ENCODE results near the gene AQP12B.
A peak's percentile ranks its signal among the peaks of the same experiment; 100 is the strongest.
"Not testable (repeated sequence)": the region's sequence is repeated elsewhere in the genome, so short reads cannot be mapped to it uniquely, and the experiment has no call there.

AQP12B gene

DNA sequence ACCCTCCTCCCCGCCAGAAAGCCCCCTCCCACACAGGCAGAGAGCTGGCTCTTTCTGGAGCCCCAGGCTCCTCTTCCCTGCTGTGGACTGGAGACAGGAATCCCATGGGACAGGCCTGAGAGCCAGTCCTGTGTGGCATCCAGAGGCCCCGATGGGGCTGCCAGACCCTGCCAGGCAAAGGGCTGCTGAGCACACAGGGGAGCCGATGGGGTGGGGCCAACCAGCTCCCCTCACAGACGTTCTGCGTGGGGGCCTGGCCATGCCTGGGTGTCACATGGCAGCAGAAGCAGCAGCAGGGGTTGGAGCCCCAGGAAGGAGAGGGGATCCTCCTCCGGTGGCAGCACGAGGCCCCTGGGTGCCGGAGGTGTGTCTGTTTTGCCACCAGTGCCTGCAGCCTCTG, 17.1 kb upstream of the AQP12B start:
- DNase-seq; H3K4me3 Mint-ChIP-seq; ATAC-seq (replicated peaks); H3K36me3 Mint-ChIP-seq; H3K4me1 Mint-ChIP-seq; H3K9me3 Mint-ChIP-seq; H3K27ac Mint-ChIP-seq: not testable (repeated sequence)
- H3K27me3 Mint-ChIP-seq = peaks cover 16 to 17% of the 10 kb centered on the region in 2 donors

- ATAC-seq (replicated peaks); H3K4me1 Mint-ChIP-seq; H3K9me3 Mint-ChIP-seq; H3K36me3 Mint-ChIP-seq; H3K4me3 Mint-ChIP-seq; H3K27ac Mint-ChIP-seq; DNase-seq: not testable (repeated sequence)
- peaks cover 11 to 14% of the 10 kb centered on the region in 2 donors for H3K27me3 Mint-ChIP-seq
Observed at GRCh38 chr2:240698852-240699561, 16.3 kb upstream of the AQP12B start.

GRCh38 chr2:240696469-240696868, 13.8 kb upstream of the AQP12B start:
- not testable (repeated sequence) for H3K9me3 Mint-ChIP-seq; H3K27ac Mint-ChIP-seq; H3K4me3 Mint-ChIP-seq; H3K36me3 Mint-ChIP-seq; H3K27me3 Mint-ChIP-seq; H3K4me1 Mint-ChIP-seq; DNase-seq; ATAC-seq (replicated peaks)

DNA sequence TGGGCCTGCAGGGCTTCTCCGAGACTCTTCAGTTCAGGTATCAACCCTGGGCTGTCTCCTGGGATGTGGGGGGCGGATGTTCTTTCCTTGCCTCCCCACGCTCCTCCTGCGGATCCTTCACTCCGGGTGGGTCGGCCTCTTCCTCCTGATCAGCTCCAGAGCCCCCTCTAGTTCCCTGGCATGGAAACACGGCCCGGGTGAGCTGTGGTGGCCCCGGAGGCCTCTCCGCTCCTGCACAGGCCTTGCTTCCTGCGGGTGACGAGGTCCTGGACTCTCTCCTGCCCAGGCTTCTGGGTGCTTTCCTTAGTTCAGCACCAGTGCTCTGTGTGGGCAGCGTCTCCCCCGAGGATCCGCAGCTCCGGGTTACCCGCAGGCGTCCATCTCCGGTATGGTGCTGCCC, 12.9 kb upstream of the AQP12B start:
- not testable (repeated sequence) for ATAC-seq (replicated peaks); H3K4me1 Mint-ChIP-seq; H3K27ac Mint-ChIP-seq; DNase-seq; H3K9me3 Mint-ChIP-seq; H3K36me3 Mint-ChIP-seq; H3K4me3 Mint-ChIP-seq; H3K27me3 Mint-ChIP-seq

DNA sequence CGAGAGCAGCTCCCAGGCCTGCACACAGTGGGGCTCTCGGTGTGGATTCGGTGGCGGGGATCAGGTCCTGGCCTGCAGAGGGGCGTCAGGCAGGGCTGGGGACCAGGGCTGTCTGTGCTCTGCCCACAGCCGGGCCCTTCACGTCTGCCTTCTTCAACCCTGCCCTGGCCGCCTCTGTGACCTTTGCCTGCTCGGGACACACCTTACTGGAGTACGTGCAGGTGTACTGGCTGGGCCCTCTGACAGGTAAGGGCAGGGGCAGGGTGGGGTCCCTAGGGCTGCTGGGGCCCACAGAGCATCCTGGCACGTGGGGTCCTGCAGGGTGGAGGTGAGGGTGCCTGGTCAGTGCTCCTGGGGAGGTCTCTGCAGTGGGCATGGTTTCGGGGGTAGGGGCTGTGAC, 11.6 kb upstream of the AQP12B start:
- not testable (repeated sequence) for H3K9me3 Mint-ChIP-seq; H3K4me1 Mint-ChIP-seq; H3K36me3 Mint-ChIP-seq; H3K4me3 Mint-ChIP-seq; DNase-seq; H3K27me3 Mint-ChIP-seq; ATAC-seq (replicated peaks); H3K27ac Mint-ChIP-seq

DNA sequence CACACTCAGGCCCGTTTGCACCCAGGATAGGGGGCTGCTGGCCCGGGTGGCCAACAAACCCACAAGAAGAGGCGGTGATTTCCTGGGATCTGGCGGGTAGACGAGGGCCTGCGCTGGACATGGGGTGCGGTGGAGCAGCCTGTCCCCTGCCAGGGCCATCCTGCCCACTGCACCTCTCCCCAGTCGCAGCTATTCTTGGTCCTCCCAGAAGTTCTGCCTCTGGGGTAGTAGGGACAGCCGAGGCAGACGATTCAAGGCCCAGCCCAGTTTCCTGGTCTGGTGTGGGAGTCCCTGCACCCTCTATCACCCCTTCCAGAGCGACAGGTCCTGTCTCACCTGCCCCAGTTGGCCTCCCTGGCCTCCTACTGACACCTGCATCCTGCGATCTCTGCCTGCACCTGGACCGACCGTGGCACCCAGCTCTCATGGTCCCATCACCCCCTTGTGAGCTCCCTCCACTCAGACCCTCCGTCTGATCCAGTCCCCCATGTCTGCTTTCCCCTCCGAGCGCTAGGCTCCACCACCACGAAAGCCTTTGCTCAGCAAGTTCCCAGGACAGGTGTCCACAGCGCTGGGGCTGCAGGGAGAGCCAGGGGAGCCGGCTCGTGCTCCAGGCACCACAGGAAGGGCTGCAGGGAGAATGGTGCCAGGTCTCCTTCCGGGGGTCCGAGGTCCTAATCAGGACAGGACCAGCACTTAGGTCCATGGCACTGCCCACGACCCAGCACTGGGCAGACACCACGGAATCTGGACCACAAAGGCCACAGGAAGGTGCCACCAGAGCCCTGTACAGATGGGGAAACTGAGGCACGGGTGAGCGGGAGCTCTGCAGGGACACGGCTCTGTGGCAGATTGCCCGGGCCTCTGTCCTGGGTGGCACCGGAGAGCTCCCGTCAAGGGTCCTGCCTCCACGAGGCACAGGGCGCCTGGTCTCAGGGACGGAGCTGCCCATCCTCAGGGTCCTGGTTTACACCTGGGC, 10.2 kb upstream of the AQP12B start:
- H3K4me1 Mint-ChIP-seq; H3K4me3 Mint-ChIP-seq; H3K27ac Mint-ChIP-seq; DNase-seq; H3K27me3 Mint-ChIP-seq; ATAC-seq (replicated peaks); H3K36me3 Mint-ChIP-seq; H3K9me3 Mint-ChIP-seq: not testable (repeated sequence)

- not testable (repeated sequence) for H3K27ac Mint-ChIP-seq, H3K4me3 Mint-ChIP-seq, H3K27me3 Mint-ChIP-seq
Observed at GRCh38 chr2:240691631-240692420, 9.1 kb upstream of the AQP12B start, which contains the start of gene AQP12A. Gene AQP12A, plus strand, starts transcription at chr2:240691866. Its CDS starts 48 bp downstream, at chr2:240691914.

DNA sequence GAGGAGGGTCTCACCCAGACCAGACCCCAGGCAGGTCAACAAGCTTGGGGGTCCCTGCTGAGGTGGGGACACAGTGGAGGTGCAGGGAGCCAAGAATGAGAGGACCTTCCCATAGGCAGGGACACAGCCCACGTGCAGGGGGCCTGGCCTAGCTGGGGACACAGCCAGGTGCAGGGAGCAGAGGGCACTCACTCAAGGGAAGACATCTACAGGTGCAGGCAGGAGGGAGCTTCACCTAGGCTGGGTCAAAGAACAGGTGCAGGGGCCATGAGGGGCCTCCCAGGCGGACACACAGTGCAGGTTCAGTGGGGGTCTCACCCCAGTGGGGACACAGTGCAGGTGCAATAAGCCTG, 8.4 kb upstream of the AQP12B start:
- ATAC-seq (replicated peaks) = peak in 1 of 2 donors; percentile 14
- H3K36me3 Mint-ChIP-seq, H3K9me3 Mint-ChIP-seq, H3K27me3 Mint-ChIP-seq, H3K4me3 Mint-ChIP-seq, DNase-seq, H3K27ac Mint-ChIP-seq, H3K4me1 Mint-ChIP-seq: not testable (repeated sequence)

More at GRCh38 chr2:240691631-240692420, 9.1 kb upstream of the AQP12B start, which contains the start of gene AQP12A:
- not testable (repeated sequence) for H3K36me3 Mint-ChIP-seq; ATAC-seq (replicated peaks); H3K4me1 Mint-ChIP-seq; H3K9me3 Mint-ChIP-seq; DNase-seq

GRCh38 chr2:240690421-240691074, 7.9 kb upstream of the AQP12B start:
- H3K27ac Mint-ChIP-seq, H3K27me3 Mint-ChIP-seq, H3K36me3 Mint-ChIP-seq, H3K9me3 Mint-ChIP-seq, DNase-seq, H3K4me1 Mint-ChIP-seq: not testable (repeated sequence)
- H3K4me3 Mint-ChIP-seq = peak overlapping the region in 1 of 2 donors; percentile 47
- peak; percentile 6 to 42 for ATAC-seq (replicated peaks)

DNA sequence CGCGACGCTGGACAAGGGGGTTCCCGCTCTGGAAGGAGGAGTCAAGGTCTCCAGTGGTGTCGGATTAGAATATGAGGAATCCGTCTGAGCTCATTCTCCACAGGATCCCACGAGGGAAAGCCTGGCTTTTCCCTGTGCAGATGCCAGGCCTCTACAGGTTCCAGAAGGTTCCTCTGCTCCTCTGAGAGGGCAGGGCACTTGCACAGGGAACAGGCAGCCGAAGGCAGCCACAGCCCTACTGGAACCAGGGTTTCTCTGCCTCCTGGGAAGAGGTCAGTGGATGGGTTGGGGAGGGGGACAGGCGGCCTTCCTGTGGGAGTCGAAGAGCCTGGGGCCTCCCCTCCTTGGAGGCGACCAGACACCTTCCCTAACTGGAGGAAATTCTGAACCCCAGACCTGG, 7.3 kb upstream of the AQP12B start:
- no peaks in the 10 kb centered on the region for H3K27me3 Mint-ChIP-seq
- no peak for DNase-seq
- no peak overlapping the region for H3K4me3 Mint-ChIP-seq
- H3K9me3 Mint-ChIP-seq = no peaks in the 10 kb centered on the region
- H3K4me1 Mint-ChIP-seq = peaks cover 0 to 2% of the 10 kb centered on the region in 2 donors
- no peaks in the 10 kb centered on the region for H3K36me3 Mint-ChIP-seq
- no peak for ATAC-seq (replicated peaks)
- H3K27ac Mint-ChIP-seq = no peak overlapping the region

GRCh38 chr2:240688553-240688919, 5.9 kb upstream of the AQP12B start:
- Mint-ChIP-seq H3K9me3 (no peaks in the 10 kb centered on the region), H3K27me3 (no peaks in the 10 kb centered on the region), H3K36me3 (no peaks in the 10 kb centered on the region), H3K4me1 (peaks cover 0 to 2% of the 10 kb centered on the region in 2 donors), H3K4me3 (no peak overlapping the region), H3K27ac (peak overlapping the region; percentile 9)
- ATAC-seq (replicated peaks) (no peak), DNase-seq (no peak)

- H3K4me3 Mint-ChIP-seq = no peak overlapping the region
- no peaks in the 10 kb centered on the region for H3K9me3 Mint-ChIP-seq
- ATAC-seq (replicated peaks) (no peak), DNase-seq (no peak)
- H3K4me1 Mint-ChIP-seq = peaks cover 0 to 2% of the 10 kb centered on the region in 2 donors
- H3K27me3 Mint-ChIP-seq = no peaks in the 10 kb centered on the region
- H3K36me3 Mint-ChIP-seq = no peaks in the 10 kb centered on the region
- H3K27ac Mint-ChIP-seq = peak overlapping the region; percentile 9
Observed at GRCh38 chr2:240687741-240688552, 5.3 kb upstream of the AQP12B start.

GRCh38 chr2:240687045-240687740, 4.5 kb upstream of the AQP12B start:
- Mint-ChIP-seq H3K4me1 (peaks cover 0 to 2% of the 10 kb centered on the region in 2 donors), H3K27ac (no peak overlapping the region), H3K27me3 (no peaks in the 10 kb centered on the region), H3K9me3 (no peaks in the 10 kb centered on the region), H3K36me3 (no peaks in the 10 kb centered on the region), H3K4me3 (no peak overlapping the region)
- ATAC-seq (replicated peaks) (no peak), DNase-seq (no peak)
